IMR-90 (cell line): ENCODE measurements around the gene TANK. TPM values are rescaled to one million over a fixed set of nuclear protein-coding genes. Genes with fewer than 3 reads are reported as not detected.

ENCODE experiments used
- ATAC-seq: fragments of 200-7000 bp; cut with Tn5 transposase; 2 replicates; pipeline ENCODE4 v1.9.1; 2020; ENCODE audit warnings: low read depth, mild to moderate bottlenecking, moderate library complexity
- BruUV-seq: library from RNA; stranded (reverse); fragments of 400-500 nt; replicated peaks from 2 replicates; lab custom pipeline; 2021; lab: Mats Ljungman, UMichigan
- CTCF ChIA-PET: fragments of 300-600 bp; formaldehyde crosslinking; extraction: SDS; loops from one replicate; lab custom pipeline; 2021; ENCODE audit warnings: antibody characterized with exemption; lab: Yijun Ruan, JAX
- POLR2A ChIA-PET: fragments of 300-600 bp; sonication (Branson Sonifier 250); formaldehyde crosslinking; loops from one replicate; lab custom pipeline; 2022; ENCODE audit warnings: antibody characterized with exemption; ENCODE audit not compliant: unreplicated experiment; lab: Charles Lee
- DNase-seq: peaks from one replicate; pipeline ENCODE4 v3.0.0; 2013
- H2AFZ ChIP-seq: replicated peaks from 2 replicates; pipeline ENCODE3; 2013; ENCODE audit warnings: low read length, mild to moderate bottlenecking; ENCODE audit not compliant: poor library complexity
- H2AK5ac ChIP-seq: 2 replicates; pipeline ENCODE4 v1.6.1; 2013; ENCODE audit warnings: low read depth, low read length, inconsistent platforms
- H2AK9ac ChIP-seq: replicated peaks from 2 replicates; pipeline ENCODE3; 2013; ENCODE audit warnings: mild to moderate bottlenecking, low read depth, low read length, moderate library complexity; ENCODE audit not compliant: poor library complexity
- H2BK120ac ChIP-seq: 2 replicates; pipeline ENCODE4 v1.6.1; 2013; ENCODE audit warnings: low read depth, low read length, inconsistent platforms
- H2BK15ac ChIP-seq: 3 replicates; pipeline ENCODE4 v1.6.1; 2013; ENCODE audit warnings: low read depth, low read length, inconsistent platforms
- H2BK20ac ChIP-seq: 2 replicates; pipeline ENCODE4 v1.6.1; 2013; ENCODE audit warnings: low read depth, mild to moderate bottlenecking, inconsistent platforms, low read length, moderate library complexity
- H2BK5ac ChIP-seq: 2 replicates; pipeline ENCODE4 v1.6.1; 2013; ENCODE audit warnings: mild to moderate bottlenecking, low read depth, low read length, inconsistent platforms; ENCODE audit not compliant: poor library complexity, severe bottlenecking
- H3K14ac ChIP-seq: replicated peaks from 2 replicates; pipeline ENCODE4 v1.6.1; 2013; ENCODE audit warnings: low read depth, low read length, inconsistent platforms
- H3K18ac ChIP-seq: 2 replicates; pipeline ENCODE4 v1.6.1; 2013; ENCODE audit warnings: low read depth, low read length, control low read depth
- H3K23ac ChIP-seq: 2 replicates; pipeline ENCODE4 v1.6.1; 2013; ENCODE audit warnings: low read depth, low read length, inconsistent platforms
- H3K27ac ChIP-seq: 2 replicates; pipeline ENCODE4 v1.5.1; 2013; ENCODE audit warnings: mild to moderate bottlenecking, control low read depth, low read length; ENCODE audit not compliant: insufficient read depth
- H3K27me3 ChIP-seq: 2 replicates; pipeline ENCODE4 v1.6.1; 2013; ENCODE audit warnings: low read length; ENCODE audit not compliant: control insufficient read depth, insufficient read depth
- H3K36me3 ChIP-seq: 2 replicates; pipeline ENCODE4 v1.6.1; 2013; ENCODE audit warnings: low read length, mixed read lengths; ENCODE audit not compliant: control insufficient read depth, insufficient read depth
- H3K4ac ChIP-seq: 2 replicates; pipeline ENCODE4 v1.6.1; 2013; ENCODE audit warnings: low read depth, low read length, inconsistent platforms
- H3K4me1 ChIP-seq: 2 replicates; pipeline ENCODE4 v1.6.1; 2013; ENCODE audit warnings: low read length, mixed read lengths; ENCODE audit not compliant: control insufficient read depth, insufficient read depth
- H3K4me2 ChIP-seq: 2 replicates; pipeline ENCODE4 v1.6.1; 2013; ENCODE audit warnings: low read depth, mild to moderate bottlenecking, control low read depth, low read length, moderate library complexity
- H3K4me3 ChIP-seq: 2 replicates; pipeline ENCODE4 v1.5.1; 2013; ENCODE audit warnings: low read depth, mild to moderate bottlenecking, control low read depth, low read length, moderate library complexity; ENCODE audit not compliant: insufficient read depth
- H3K56ac ChIP-seq: 2 replicates; pipeline ENCODE4 v1.6.1; 2013; ENCODE audit warnings: low read length, inconsistent platforms; ENCODE audit not compliant: insufficient read depth; ENCODE audit errors: extremely low read depth
- H3K79me1 ChIP-seq, 2 experiments: 2 replicates each; pipeline ENCODE4 v1.6.1; 2013; ENCODE audit warnings: low read length in 2 of 2, inconsistent platforms in 1 of 2, low read depth in 1 of 2
- H3K9ac ChIP-seq: 2 replicates; pipeline ENCODE4 v1.6.1; 2013; ENCODE audit warnings: low read depth, low read length, control low read depth
- H3K9me1 ChIP-seq: 2 replicates; pipeline ENCODE4 v1.6.1; 2013; ENCODE audit warnings: low read length, inconsistent platforms; ENCODE audit not compliant: insufficient read depth
- H3K9me3 ChIP-seq: 2 replicates; pipeline ENCODE4 v1.6.1; 2013; ENCODE audit warnings: low read length; ENCODE audit not compliant: control insufficient read depth, insufficient read depth
- H4K20me1 ChIP-seq: 2 replicates; pipeline ENCODE4 v1.6.1; 2013; ENCODE audit warnings: low read length, inconsistent platforms; ENCODE audit not compliant: insufficient read depth
- H4K5ac ChIP-seq: 2 replicates; pipeline ENCODE4 v1.6.1; 2013; ENCODE audit warnings: mild to moderate bottlenecking, low read depth, low read length, control low read depth
- H4K8ac ChIP-seq, 2 experiments: 2 replicates each; pipeline ENCODE4 v1.6.1; 2013; ENCODE audit warnings: low read depth in 2 of 2, low read length in 2 of 2, control low read depth in 1 of 2, inconsistent platforms in 1 of 2
- H4K91ac ChIP-seq: 2 replicates; pipeline ENCODE4 v1.6.1; 2013; ENCODE audit warnings: low read depth, low read length, inconsistent platforms; ENCODE audit not compliant: insufficient read depth
- CTCF ChIP-seq: conservative IDR thresholded peaks from 2 replicates; pipeline ENCODE4 v1.5.1; 2012; ENCODE audit warnings: mild to moderate bottlenecking, low read depth, low read length, improper control_type of control experiment
- FOS ChIP-seq: fragments of 150-350 bp; IDR thresholded peaks from 2 replicates; pipeline ENCODE4 v1.6.1; 2016; ENCODE audit warnings: low read depth, low read length
- MXI1 ChIP-seq: IDR thresholded peaks from 2 replicates; pipeline ENCODE4 v1.6.1; 2012; ENCODE audit warnings: low read depth, mild to moderate bottlenecking, low read length, moderate library complexity, borderline replicate concordance
- POLR2A ChIP-seq: IDR thresholded peaks from 2 replicates; pipeline ENCODE4 v1.6.1; 2012; ENCODE audit warnings: mild to moderate bottlenecking, low read depth, low read length
- RCOR1 ChIP-seq: IDR thresholded peaks from 2 replicates; pipeline ENCODE4 v1.6.1; 2012; ENCODE audit warnings: mild to moderate bottlenecking, low read length, improper control_type of control experiment; ENCODE audit not compliant: insufficient replicate concordance
- RFX5 ChIP-seq: IDR thresholded peaks from 2 replicates; pipeline ENCODE4 v1.8.0; 2012; ENCODE audit warnings: low read depth, mild to moderate bottlenecking, low read length, moderate library complexity
- WGBS, 2 experiments: methylation state at CpG; one replicate each; pipeline versions ENCODE4 v1.1.5 to v1.1.7; 2013; ENCODE audit warnings: missing lambda C conversion rate in 2 of 2; ENCODE audit not compliant: insufficient read length in 1 of 2; ENCODE audit errors: extremely low coverage in 2 of 2; 5-methylcytosine and 5-hydroxymethylcytosine counted together
- dilution Hi-C: fragments of 300-500 bp; cut with HindIII; formaldehyde crosslinking; loops from one replicate; pipeline ENCODE4 v1.14.3; 2018; ENCODE audit warnings: low sequenced_read_pairs; ENCODE audit not compliant: unreplicated experiment
- in situ Hi-C: fragments of 300-500 bp; cut with MboI; formaldehyde crosslinking; loops from 3 replicates; pipeline ENCODE4 v1.14.3; 2019; ENCODE audit warnings: low sequenced_read_pairs, inconsistent platforms, mixed read lengths
- intact Hi-C: fragments of 100-400 bp; cut with micrococcal nuclease; formaldehyde crosslinking; loops from 2 replicates; pipeline ENCODE4 v1.10.0; 2022
- polyA plus RNA-seq, 3 experiments: library from polyadenylated mRNA; depleted of rRNA; stranded (reverse); fragments of >200 nt; gene quantifications; 2 replicates each; pipeline ENCODE4 v1.2.3, GENCODE V29; 2012; ENCODE audit warnings: low replicate concordance in 1 of 3
- total RNA-seq: library from RNA; depleted of rRNA; stranded (reverse); fragments of >200 nt; gene quantifications from 2 replicates; pipeline ENCODE4 v1.2.3, GENCODE V29; 2012

Gene TANK
- total and polyA plus RNA-seq, 2 of the 4 experiments (the other 2 are of a cell fraction) = 25.4 to 41.9 TPM

GRCh38 chr2:161163440-161163839, 3.2 kb downstream of the TANK start:
- in situ Hi-C loops (no loop called here), intact Hi-C loops (loop anchor here (5.0 to 10.0 kb wide), 3 partner anchors 101 to 669 kb away; partner anchors contain the start of gene RBMS1), dilution Hi-C loops (no loop called here)
- H3K14ac ChIP-seq = no peak overlapping the region
- H2BK20ac ChIP-seq = no peak overlapping the region
- no peak overlapping the region for H2AK9ac ChIP-seq
- BruUV-seq = no TSS peak
- ChIA-PET CTCF (no interaction called here), POLR2A (no interaction called here)
- peaks cover 8% of the 10 kb centered on the region for H3K4me1 ChIP-seq
- no peak for ATAC-seq
- no peak overlapping the region for H2BK15ac ChIP-seq
- no peak for DNase-seq
- H4K8ac ChIP-seq = no peak overlapping the region
- no peak overlapping the region for H4K5ac ChIP-seq
- H3K9me3 ChIP-seq = no peaks in the 10 kb centered on the region
- no peak overlapping the region for H3K4me2 ChIP-seq
- peaks cover 11% of the 10 kb centered on the region for H3K36me3 ChIP-seq
- no peak overlapping the region for H2BK5ac ChIP-seq
- H3K18ac ChIP-seq = no peak overlapping the region
- TF ChIP-seq MXI1 = no peak
- TF ChIP-seq POLR2A = no peak
- no peak for TF ChIP-seq RFX5
- TF ChIP-seq RCOR1 = no peak
- no peak for TF ChIP-seq FOS
- no peak for TF ChIP-seq CTCF
- H2AK5ac ChIP-seq = no peak overlapping the region
- WGBS, 2 experiments = no CpG with 5 or more reads among the region's 2 CpGs
- H3K27me3 ChIP-seq = no peaks in the 10 kb centered on the region
- H2BK120ac ChIP-seq = no peak overlapping the region
- H3K4ac ChIP-seq = no peak overlapping the region
- H3K27ac ChIP-seq = no peak overlapping the region
- H3K56ac ChIP-seq = no peak overlapping the region
- no peak overlapping the region for H3K4me3 ChIP-seq
- no peak overlapping the region for H2AFZ ChIP-seq
- peaks cover 6% of the 10 kb centered on the region for H3K9me1 ChIP-seq
- H4K20me1 ChIP-seq = peaks cover 4% of the 10 kb centered on the region; the same call in 1 of the 2 replicates
- H3K23ac ChIP-seq = no peak overlapping the region
- H4K91ac ChIP-seq = no peak overlapping the region
- H3K79me1 ChIP-seq = peaks cover 19 to 57% of the 10 kb centered on the region in 2 experiments
- no peak overlapping the region for H3K9ac ChIP-seq
